NCI-H1417 (cell line): Measurements from ENCODE around the gene RNF111.
A peak's percentile ranks its signal among the peaks of the same experiment; 100 is the strongest.

Source experiments
- DNase-seq, 3 experiments: peaks; one replicate each; lab custom pipeline; 2025; lab: John Stamatoyannopoulos, UW

Gene RNF111

DNA sequence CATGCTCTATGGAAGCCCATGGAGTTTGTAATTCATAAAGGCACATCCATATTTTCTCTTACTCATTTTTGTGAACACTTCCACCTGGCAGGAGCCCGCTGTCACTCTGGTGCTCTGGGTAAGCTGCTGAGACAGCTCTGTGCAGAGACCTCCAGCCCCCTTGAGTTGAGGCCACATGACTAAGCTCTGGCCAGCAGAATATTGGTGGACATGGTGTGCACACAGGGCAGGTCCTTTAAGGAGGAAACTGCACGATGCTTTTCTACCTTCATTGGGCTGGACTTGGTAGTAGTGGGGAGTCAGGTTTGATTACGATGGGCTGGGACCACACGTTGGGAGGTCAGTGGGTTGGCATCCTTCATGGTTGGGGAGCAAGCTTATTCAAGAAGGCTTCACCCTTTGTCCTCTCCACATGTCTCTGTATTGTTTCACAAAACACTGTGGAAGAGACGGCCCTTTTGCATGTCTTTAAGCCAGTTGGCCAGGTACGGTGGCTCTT lies 146.5 kb downstream of the RNF111 start:
- no peak for DNase-seq

DNA sequence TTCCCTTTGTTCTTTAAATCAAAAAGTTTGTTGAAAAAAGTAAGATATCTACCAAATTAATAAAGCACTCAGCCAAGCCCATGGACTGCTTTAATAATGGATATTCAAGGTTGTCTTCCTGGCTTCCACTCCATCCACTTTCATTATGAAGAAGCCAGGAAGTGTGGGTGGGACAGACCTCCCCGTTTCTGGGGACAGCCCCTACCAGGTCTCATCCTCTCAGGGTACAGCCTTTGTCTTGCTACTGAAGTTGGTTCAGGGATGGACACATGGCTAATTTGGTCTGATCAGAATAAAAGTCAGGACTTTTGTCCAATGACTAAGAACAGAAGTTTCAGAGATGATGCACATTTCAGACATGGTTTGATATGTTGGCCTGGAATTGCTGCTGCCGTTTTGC lies 150.1 kb downstream of the RNF111 start:
- DNase-seq: no peak

DNA sequence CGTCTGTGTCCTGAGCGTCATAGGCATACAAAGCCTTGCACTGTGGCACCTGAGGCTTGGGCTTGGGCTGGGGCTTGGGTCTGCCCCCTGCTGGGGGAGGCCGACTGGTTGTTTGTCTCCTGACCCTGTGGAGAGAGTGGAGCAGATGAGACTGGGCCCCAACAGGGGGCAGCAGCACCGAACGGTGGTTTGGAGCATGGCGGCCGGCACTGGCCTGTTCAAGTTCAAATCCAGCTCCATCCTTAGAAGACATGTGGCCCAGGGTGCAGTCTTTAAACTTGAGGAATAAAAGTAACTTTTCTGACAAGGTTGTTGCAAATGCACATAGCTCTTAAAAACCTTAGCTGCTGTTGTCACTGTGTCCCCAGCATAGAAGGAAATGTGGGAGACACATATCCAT lies 150.8 kb downstream of the RNF111 start:
- peak in 1 of 3 experiments; percentile 19 for DNase-seq

DNA sequence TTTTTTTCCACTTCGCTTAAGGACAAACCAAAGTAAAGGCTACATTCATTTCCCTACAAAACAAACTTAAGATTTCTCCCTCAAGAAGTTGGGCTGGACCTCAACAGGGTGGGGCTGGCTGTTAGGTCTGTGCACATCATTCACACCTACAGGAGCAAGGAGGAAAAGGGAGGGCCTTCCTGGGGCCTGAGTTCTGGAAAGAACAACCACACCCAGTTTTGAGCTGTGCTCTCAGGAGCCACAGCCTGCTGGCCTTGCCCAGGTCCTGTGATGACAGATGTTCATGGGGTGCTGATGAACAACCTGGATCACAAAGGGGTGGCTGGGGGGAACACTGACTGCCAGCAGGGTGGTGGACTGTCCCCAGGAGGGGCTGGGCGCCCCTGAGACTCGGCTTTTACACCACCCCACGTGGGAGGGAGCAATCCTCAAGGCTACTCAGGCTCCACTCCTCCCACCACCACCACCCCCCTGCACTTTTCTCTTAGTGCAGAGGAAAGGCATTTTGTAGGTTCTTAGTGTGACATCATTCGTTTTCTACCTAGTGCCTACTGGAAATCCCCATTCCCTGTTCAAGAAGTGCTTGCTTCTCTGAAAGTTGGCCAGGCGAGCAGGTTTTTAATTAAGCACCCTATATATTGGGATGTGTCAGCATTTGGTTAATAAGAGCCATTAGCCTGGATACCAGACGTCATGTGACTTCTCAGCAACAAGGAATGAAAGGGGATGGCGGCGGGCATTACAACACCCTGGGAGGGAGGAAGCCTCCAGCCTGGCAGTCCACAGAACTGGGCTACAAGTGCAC lies 153.2 kb downstream of the RNF111 start:
- DNase-seq: no peak

DNA sequence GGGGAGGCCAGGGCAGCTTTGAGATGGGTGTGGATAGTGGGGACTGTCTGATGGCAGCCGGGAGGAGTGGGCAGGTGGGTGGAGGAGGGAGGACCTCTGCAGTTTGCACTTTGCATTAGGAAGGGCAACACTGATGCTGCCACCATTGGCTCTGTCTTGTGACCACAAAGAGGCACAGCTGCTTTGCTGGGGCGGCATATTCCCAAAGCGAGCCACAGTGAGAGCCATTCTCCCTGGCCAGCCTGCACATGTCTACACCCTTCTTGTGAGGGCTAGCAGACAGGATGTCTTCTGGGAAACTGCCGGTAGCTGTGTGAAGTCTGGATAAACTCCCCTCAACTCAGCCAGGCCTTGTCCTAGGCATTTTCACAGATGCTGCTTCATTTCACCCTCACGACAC lies 155.8 kb downstream of the RNF111 start:
- DNase-seq: no peak

DNA sequence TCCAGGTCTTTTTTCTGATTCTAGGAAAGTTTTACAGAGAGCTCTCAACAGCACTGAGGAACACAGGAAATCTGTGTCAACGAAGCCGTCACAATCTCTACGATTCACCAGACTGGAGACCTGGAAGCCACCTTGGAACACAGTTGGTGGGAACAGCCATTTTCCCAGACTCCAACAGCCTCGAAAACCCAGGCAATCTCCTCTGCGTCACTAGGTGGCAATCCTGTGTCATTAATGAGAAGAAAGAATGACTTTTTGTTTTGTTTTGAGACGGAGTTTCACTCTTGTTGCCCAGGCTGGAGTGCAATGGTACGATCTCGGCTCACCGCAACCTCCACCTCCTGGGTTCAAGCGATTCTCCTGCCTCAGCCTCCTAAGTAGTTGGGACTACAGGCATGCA lies 157.1 kb downstream of the RNF111 start:
- peak in 1 of 3 experiments; percentile 19 for DNase-seq
